GM12878 (cell line): ENCODE measurements around the gene ACSL1. TPM values are rescaled to one million over a fixed set of nuclear protein-coding genes. Genes with fewer than 3 reads are reported as not detected.

Source experiments
- BMI1 ChIP-seq: fragments of 450-650 bp; IDR thresholded peaks from 2 replicates; pipeline ENCODE4 v1.6.1; 2016; ENCODE audit warnings: mild to moderate bottlenecking, moderate library complexity, borderline replicate concordance
- EED ChIP-seq: sonication (generic); IDR thresholded peaks from 2 replicates; pipeline ENCODE4 v1.6.1; 2016; ENCODE audit warnings: antibody characterized with exemption, low read depth
- IKZF1 ChIP-seq: fragments of 450-650 bp; conservative IDR thresholded peaks from 2 replicates; pipeline ENCODE4 v1.6.1; 2017; ENCODE audit warnings: antibody characterized with exemption, mild to moderate bottlenecking
- IKZF2 ChIP-seq, 2 experiments: fragments of 450-650 bp; IDR thresholded peaks; 2 replicates each; pipeline ENCODE4 v1.6.1; 2017; ENCODE audit warnings: mild to moderate bottlenecking in 2 of 2, moderate library complexity in 2 of 2
- JUND ChIP-seq: IDR thresholded peaks from 2 replicates; pipeline ENCODE4 v1.6.1; 2012; ENCODE audit warnings: low read depth, mild to moderate bottlenecking, low read length, improper control_type of control experiment, moderate library complexity
- MEF2B ChIP-seq: fragments of 450-650 bp; IDR thresholded peaks from 2 replicates; pipeline ENCODE4 v1.6.1; 2018; ENCODE audit warnings: mild to moderate bottlenecking, moderate library complexity; ENCODE audit not compliant: partially characterized antibody, poor library complexity, severe bottlenecking
- MYC ChIP-seq: IDR thresholded peaks from 2 replicates; pipeline ENCODE4 v1.6.1; 2011; ENCODE audit warnings: mild to moderate bottlenecking, low read length, moderate library complexity, inconsistent platforms; ENCODE audit not compliant: insufficient read depth, insufficient replicate concordance, insufficient read length, severe bottlenecking
- NR2F1 ChIP-seq: fragments of 450-650 bp; conservative IDR thresholded peaks from 2 replicates; pipeline ENCODE4 v1.6.1; 2017; ENCODE audit warnings: mild to moderate bottlenecking
- POU2F2 ChIP-seq: IDR thresholded peaks from 3 replicates; pipeline ENCODE4 v1.6.1; 2011; ENCODE audit warnings: low read depth, mild to moderate bottlenecking, low read length, borderline replicate concordance
- RUNX3 ChIP-seq: IDR thresholded peaks from 2 replicates; pipeline ENCODE4 v1.6.1; 2012; ENCODE audit warnings: low read length, inconsistent platforms
- SUPT20H ChIP-seq: IDR thresholded peaks from 2 replicates; pipeline ENCODE4 v1.6.1; 2011; ENCODE audit warnings: low read depth, mild to moderate bottlenecking, low read length, moderate library complexity, borderline replicate concordance; ENCODE audit not compliant: control insufficient read depth
- YY1 ChIP-seq: IDR thresholded peaks from 2 replicates; pipeline ENCODE4 v1.6.1; 2011; ENCODE audit warnings: low read depth, mild to moderate bottlenecking, low read length
- ZNF384 ChIP-seq: IDR thresholded peaks from 2 replicates; pipeline ENCODE4 v1.6.1; 2012; ENCODE audit warnings: low read depth, mild to moderate bottlenecking, low read length, improper control_type of control experiment, borderline replicate concordance
- polyA plus RNA-seq, 11 experiments: library from polyadenylated mRNA; depleted of rRNA in 4 of 11; unstranded in 6 of 11; stranded (reverse) in 5 of 11; fragments of >200 nt; fragmentation: Nextera tagmentation in 4 of 11; fragmentation: Illumina TruSeq in 1 of 11; extraction: Ambion mirVana in 4 of 11; extraction: Trizol in 1 of 11; gene quantifications; 1 replicate in 1 of 11; 2 replicates in 10 of 11; pipeline versions ENCODE4 v1.2.1 to v1.2.3, GENCODE V29; 2011 to 2016; ENCODE audit warnings: inconsistent platforms in 2 of 11, missing spikeins in 2 of 11, low read depth in 1 of 11
- total RNA-seq, 4 experiments: library from RNA; depleted of rRNA in 3 of 4; stranded (reverse); fragments of >200 nt in 3 of 4; fragmentation: Illumina TruSeq in 1 of 4; extraction: Trizol in 1 of 4; gene quantifications; 2 replicates each; pipeline versions ENCODE4 v1.2.1 to v1.2.3, GENCODE V29; 2013 to 2021
- TF ChIP-seq, protein P1 (sequence below): IDR thresholded peaks from 2 replicates; pipeline ENCODE4 v1.6.1; 2011; ENCODE audit warnings: low read depth, mild to moderate bottlenecking, low read length, moderate library complexity, borderline replicate concordance; ENCODE audit errors: extremely low read depth
- TF ChIP-seq, protein P2 (sequence below): fragments of 450-650 bp; IDR thresholded peaks from 2 replicates; pipeline ENCODE4 v1.6.1; 2016; ENCODE audit warnings: mild to moderate bottlenecking
- TF ChIP-seq, protein P3 (sequence below): IDR thresholded peaks from 2 replicates; pipeline ENCODE4 v1.6.1; 2011; ENCODE audit warnings: borderline replicate concordance, low read depth, mild to moderate bottlenecking, moderate library complexity, mixed read lengths, low read length; ENCODE audit not compliant: insufficient read depth; ENCODE audit errors: extremely low read length
- TF ChIP-seq, protein P4 (sequence below): fragments of 450-650 bp; IDR thresholded peaks from 2 replicates; pipeline ENCODE4 v1.6.1; 2017; ENCODE audit warnings: antibody characterized with exemption, mild to moderate bottlenecking, moderate library complexity
- TF ChIP-seq, protein P5 (sequence below): IDR thresholded peaks from 2 replicates; pipeline ENCODE4 v1.6.1; 2011; ENCODE audit warnings: borderline replicate concordance, low read depth, mild to moderate bottlenecking, moderate library complexity, low read length; ENCODE audit not compliant: insufficient read depth, poor library complexity, severe bottlenecking
- TF ChIP-seq, protein P6 (sequence below): fragments of 450-650 bp; IDR thresholded peaks from 2 replicates; pipeline ENCODE4 v1.6.1; 2017; ENCODE audit warnings: mild to moderate bottlenecking, low read depth, inconsistent platforms; ENCODE audit not compliant: poor library complexity, severe bottlenecking

ACSL1 gene
- total and polyA plus RNA-seq, 10 of the 15 experiments (the other 5 are each of a cell fraction or from before 2014, with no cell fraction given): 30.7 to 68.1 (median 58.7) TPM

DNA sequence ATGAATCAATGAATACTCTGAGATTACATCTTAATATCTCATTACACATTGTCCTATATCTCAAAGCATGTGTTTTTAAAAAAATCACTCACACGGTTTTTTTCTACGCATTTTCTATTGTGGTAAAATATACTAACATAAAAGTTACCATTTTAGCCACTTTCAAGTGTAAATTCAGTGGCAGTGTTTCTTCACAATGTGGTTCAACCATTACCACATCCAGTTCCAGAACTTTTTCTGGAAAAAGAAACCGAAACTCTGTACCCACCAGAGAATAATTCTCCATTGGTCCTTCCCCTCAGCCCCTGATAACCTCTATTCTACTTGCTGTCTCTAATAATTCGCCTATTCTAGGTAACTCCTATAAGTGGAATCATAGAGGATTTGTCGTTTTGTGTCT, 35.3 kb upstream of the ACSL1 start (continued):
- TF ChIP-seq, protein P1, sequence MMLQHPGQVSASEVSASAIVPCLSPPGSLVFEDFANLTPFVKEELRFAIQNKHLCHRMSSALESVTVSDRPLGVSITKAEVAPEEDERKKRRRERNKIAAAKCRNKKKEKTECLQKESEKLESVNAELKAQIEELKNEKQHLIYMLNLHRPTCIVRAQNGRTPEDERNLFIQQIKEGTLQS: no peak
- TF ChIP-seq RUNX3 (peak; percentile 70), IKZF1 (peak; percentile 35; the same call in 1 of the 2 replicates), MEF2B (peak; percentile 21), JUND (no peak), BMI1 (no peak), EED (0 out of 2 replicates have a peak, but pooled peaks have one; percentile 38), MYC (no peak), IKZF2 (IDR thresholded peaks at IDR 0.05) (peak; percentile 65 to 67; a peak in 3 of 4 replicates), ZNF384 (peak; percentile 22; the same call in 1 of the 2 replicates), SUPT20H (no peak), NR2F1 (no peak), YY1 (no peak), POU2F2 (no peak)
- TF ChIP-seq, protein P2, sequence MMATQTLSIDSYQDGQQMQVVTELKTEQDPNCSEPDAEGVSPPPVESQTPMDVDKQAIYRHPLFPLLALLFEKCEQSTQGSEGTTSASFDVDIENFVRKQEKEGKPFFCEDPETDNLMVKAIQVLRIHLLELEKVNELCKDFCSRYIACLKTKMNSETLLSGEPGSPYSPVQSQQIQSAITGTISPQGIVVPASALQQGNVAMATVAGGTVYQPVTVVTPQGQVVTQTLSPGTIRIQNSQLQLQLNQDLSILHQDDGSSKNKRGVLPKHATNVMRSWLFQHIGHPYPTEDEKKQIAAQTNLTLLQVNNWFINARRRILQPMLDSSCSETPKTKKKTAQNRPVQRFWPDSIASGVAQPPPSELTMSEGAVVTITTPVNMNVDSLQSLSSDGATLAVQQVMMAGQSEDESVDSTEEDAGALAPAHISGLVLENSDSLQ: no peak
- TF ChIP-seq, protein P3, sequence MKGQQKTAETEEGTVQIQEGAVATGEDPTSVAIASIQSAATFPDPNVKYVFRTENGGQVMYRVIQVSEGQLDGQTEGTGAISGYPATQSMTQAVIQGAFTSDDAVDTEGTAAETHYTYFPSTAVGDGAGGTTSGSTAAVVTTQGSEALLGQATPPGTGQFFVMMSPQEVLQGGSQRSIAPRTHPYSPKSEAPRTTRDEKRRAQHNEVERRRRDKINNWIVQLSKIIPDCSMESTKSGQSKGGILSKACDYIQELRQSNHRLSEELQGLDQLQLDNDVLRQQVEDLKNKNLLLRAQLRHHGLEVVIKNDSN: no peak
- TF ChIP-seq, protein P4, sequence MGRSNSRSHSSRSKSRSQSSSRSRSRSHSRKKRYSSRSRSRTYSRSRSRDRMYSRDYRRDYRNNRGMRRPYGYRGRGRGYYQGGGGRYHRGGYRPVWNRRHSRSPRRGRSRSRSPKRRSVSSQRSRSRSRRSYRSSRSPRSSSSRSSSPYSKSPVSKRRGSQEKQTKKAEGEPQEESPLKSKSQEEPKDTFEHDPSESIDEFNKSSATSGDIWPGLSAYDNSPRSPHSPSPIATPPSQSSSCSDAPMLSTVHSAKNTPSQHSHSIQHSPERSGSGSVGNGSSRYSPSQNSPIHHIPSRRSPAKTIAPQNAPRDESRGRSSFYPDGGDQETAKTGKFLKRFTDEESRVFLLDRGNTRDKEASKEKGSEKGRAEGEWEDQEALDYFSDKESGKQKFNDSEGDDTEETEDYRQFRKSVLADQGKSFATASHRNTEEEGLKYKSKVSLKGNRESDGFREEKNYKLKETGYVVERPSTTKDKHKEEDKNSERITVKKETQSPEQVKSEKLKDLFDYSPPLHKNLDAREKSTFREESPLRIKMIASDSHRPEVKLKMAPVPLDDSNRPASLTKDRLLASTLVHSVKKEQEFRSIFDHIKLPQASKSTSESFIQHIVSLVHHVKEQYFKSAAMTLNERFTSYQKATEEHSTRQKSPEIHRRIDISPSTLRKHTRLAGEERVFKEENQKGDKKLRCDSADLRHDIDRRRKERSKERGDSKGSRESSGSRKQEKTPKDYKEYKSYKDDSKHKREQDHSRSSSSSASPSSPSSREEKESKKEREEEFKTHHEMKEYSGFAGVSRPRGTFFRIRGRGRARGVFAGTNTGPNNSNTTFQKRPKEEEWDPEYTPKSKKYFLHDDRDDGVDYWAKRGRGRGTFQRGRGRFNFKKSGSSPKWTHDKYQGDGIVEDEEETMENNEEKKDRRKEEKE: no peak
- TF ChIP-seq, protein P5, sequence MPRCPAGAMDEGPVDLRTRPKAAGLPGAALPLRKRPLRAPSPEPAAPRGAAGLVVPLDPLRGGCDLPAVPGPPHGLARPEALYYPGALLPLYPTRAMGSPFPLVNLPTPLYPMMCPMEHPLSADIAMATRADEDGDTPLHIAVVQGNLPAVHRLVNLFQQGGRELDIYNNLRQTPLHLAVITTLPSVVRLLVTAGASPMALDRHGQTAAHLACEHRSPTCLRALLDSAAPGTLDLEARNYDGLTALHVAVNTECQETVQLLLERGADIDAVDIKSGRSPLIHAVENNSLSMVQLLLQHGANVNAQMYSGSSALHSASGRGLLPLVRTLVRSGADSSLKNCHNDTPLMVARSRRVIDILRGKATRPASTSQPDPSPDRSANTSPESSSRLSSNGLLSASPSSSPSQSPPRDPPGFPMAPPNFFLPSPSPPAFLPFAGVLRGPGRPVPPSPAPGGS: no peak
- TF ChIP-seq, protein P6, sequence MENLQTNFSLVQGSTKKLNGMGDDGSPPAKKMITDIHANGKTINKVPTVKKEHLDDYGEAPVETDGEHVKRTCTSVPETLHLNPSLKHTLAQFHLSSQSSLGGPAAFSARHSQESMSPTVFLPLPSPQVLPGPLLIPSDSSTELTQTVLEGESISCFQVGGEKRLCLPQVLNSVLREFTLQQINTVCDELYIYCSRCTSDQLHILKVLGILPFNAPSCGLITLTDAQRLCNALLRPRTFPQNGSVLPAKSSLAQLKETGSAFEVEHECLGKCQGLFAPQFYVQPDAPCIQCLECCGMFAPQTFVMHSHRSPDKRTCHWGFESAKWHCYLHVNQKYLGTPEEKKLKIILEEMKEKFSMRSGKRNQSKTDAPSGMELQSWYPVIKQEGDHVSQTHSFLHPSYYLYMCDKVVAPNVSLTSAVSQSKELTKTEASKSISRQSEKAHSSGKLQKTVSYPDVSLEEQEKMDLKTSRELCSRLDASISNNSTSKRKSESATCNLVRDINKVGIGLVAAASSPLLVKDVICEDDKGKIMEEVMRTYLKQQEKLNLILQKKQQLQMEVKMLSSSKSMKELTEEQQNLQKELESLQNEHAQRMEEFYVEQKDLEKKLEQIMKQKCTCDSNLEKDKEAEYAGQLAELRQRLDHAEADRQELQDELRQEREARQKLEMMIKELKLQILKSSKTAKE: no peak
